ENCODE measurements around the gene NFKBIE. TPM values are rescaled to one million over a fixed set of nuclear protein-coding genes. Genes with fewer than 3 reads are reported as not detected.
A peak's percentile ranks its signal among the peaks of the same experiment; 100 is the strongest.

The NFKBIE gene
- total and polyA plus RNA-seq, 9 of the 15 experiments (the other 6 are each of a cell fraction or from before 2014, with no cell fraction given): 2.1 to 16.4 (median 11.7) TPM

DNA sequence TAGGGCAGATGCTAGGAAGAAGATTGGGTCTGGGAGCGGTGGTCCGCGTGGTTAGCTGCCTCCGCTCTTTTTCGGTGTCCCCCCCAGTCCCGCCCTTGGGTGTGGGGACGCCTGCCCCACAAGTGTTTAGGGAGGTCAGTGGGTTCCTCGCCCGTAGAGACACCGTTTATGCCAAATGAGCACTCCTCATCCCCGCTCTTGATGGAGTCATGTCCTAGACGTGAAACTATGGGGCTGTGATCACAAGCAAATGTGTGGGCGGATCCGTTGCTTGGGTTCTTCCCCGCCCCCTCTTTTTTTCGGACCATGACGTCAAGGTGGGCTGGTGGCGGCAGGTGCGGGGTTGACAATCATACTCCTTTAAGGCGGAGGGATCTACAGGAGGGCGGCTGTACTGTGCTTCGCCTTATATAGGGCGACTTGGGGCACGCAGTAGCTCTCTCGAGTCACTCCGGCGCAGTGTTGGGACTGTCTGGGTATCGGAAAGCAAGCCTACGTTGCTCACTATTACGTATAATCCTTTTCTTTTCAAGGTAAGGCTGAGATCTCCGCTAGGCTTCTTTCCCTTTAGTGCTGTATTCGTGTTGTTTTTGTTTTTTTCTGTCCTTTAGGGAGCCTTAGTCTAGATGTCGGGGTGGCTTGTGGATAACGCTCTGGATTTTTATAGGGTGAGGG is 18.6 kb downstream of the NFKBIE start, which contains the start of gene HSP90AB1 (continued):
- TF ChIP-seq, protein P1, sequence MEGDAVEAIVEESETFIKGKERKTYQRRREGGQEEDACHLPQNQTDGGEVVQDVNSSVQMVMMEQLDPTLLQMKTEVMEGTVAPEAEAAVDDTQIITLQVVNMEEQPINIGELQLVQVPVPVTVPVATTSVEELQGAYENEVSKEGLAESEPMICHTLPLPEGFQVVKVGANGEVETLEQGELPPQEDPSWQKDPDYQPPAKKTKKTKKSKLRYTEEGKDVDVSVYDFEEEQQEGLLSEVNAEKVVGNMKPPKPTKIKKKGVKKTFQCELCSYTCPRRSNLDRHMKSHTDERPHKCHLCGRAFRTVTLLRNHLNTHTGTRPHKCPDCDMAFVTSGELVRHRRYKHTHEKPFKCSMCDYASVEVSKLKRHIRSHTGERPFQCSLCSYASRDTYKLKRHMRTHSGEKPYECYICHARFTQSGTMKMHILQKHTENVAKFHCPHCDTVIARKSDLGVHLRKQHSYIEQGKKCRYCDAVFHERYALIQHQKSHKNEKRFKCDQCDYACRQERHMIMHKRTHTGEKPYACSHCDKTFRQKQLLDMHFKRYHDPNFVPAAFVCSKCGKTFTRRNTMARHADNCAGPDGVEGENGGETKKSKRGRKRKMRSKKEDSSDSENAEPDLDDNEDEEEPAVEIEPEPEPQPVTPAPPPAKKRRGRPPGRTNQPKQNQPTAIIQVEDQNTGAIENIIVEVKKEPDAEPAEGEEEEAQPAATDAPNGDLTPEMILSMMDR (IDR thresholded peaks at IDR 0.05 in 2 of 3, conservative IDR thresholded peaks at IDR 0.05 in 1 of 3; ENCODE audit: insufficient read depth in 2 of 3, low read depth in 1 of 3, low read length in 3 of 3): no peak
- TF ChIP-seq MYNN (IDR thresholded peaks at IDR 0.05) (peak; percentile 54; the same call in 1 of the 2 replicates), MYNN (CRISPR knock-in tag; IDR thresholded peaks at IDR 0.05) (no peak), NBN (IDR thresholded peaks at IDR 0.05; ENCODE audit: low read depth) (peak; percentile 95), ASH1L (IDR thresholded peaks at IDR 0.05; ENCODE audit: borderline replicate concordance, low read depth, partially characterized antibody) (peak; percentile 68), JUN (IDR thresholded peaks at IDR 0.05; ENCODE audit: borderline replicate concordance, low read depth, low read length) (peak; percentile 82; the same call in 1 of the 2 replicates), JUN (CRISPR knock-in tag; IDR thresholded peaks at IDR 0.05; ENCODE audit: borderline replicate concordance) (peak; percentile 91; the same call in 1 of the 2 replicates), NR1H2 (CRISPR knock-in tag; IDR thresholded peaks at IDR 0.05) (peak; percentile 76; the same call in 1 of the 2 replicates), ZC3H4 (CRISPR knock-in tag; IDR thresholded peaks at IDR 0.05; ENCODE audit: borderline replicate concordance) (peak; percentile 97; the same call in 1 of the 2 replicates), TAL1 (IDR thresholded peaks at IDR 0.05) (peak; percentile 31; the same call in 1 of the 2 replicates), MTA1 (IDR thresholded peaks at IDR 0.05; ENCODE audit: borderline replicate concordance) (peak; percentile 55), STAT5A (IDR thresholded peaks at IDR 0.05; ENCODE audit: borderline replicate concordance, low read length) (peak; percentile 73; the same call in 1 of the 2 replicates), ZNF76 (CRISPR knock-in tag; IDR thresholded peaks at IDR 0.05; ENCODE audit: borderline replicate concordance) (no peak), DMBX1 (CRISPR knock-in tag; IDR thresholded peaks at IDR 0.05; ENCODE audit: borderline replicate concordance) (no peak), IRF2 (CRISPR knock-in tag; IDR thresholded peaks at IDR 0.05) (no peak), MED1 (CRISPR knock-in tag; IDR thresholded peaks at IDR 0.05; ENCODE audit: borderline replicate concordance) (peak; percentile 34; the same call in 1 of the 2 replicates)
- TF ChIP-seq, protein P2, sequence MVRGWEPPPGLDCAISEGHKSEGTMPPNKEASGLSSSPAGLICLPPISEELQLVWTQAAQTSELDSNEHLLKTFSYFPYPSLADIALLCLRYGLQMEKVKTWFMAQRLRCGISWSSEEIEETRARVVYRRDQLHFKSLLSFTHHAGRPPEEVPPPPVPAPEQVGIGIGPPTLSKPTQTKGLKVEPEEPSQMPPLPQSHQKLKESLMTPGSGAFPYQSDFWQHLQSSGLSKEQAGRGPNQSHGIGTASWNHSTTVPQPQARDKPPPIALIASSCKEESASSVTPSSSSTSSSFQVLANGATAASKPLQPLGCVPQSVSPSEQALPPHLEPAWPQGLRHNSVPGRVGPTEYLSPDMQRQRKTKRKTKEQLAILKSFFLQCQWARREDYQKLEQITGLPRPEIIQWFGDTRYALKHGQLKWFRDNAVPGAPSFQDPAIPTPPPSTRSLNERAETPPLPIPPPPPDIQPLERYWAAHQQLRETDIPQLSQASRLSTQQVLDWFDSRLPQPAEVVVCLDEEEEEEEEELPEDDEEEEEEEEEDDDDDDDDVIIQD (CRISPR knock-in tag; IDR thresholded peaks at IDR 0.05): no peak
- TF ChIP-seq, protein P3, sequence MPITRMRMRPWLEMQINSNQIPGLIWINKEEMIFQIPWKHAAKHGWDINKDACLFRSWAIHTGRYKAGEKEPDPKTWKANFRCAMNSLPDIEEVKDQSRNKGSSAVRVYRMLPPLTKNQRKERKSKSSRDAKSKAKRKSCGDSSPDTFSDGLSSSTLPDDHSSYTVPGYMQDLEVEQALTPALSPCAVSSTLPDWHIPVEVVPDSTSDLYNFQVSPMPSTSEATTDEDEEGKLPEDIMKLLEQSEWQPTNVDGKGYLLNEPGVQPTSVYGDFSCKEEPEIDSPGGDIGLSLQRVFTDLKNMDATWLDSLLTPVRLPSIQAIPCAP (CRISPR knock-in tag; IDR thresholded peaks at IDR 0.05; ENCODE audit: borderline replicate concordance): no peak
- TF ChIP-seq, protein P4, sequence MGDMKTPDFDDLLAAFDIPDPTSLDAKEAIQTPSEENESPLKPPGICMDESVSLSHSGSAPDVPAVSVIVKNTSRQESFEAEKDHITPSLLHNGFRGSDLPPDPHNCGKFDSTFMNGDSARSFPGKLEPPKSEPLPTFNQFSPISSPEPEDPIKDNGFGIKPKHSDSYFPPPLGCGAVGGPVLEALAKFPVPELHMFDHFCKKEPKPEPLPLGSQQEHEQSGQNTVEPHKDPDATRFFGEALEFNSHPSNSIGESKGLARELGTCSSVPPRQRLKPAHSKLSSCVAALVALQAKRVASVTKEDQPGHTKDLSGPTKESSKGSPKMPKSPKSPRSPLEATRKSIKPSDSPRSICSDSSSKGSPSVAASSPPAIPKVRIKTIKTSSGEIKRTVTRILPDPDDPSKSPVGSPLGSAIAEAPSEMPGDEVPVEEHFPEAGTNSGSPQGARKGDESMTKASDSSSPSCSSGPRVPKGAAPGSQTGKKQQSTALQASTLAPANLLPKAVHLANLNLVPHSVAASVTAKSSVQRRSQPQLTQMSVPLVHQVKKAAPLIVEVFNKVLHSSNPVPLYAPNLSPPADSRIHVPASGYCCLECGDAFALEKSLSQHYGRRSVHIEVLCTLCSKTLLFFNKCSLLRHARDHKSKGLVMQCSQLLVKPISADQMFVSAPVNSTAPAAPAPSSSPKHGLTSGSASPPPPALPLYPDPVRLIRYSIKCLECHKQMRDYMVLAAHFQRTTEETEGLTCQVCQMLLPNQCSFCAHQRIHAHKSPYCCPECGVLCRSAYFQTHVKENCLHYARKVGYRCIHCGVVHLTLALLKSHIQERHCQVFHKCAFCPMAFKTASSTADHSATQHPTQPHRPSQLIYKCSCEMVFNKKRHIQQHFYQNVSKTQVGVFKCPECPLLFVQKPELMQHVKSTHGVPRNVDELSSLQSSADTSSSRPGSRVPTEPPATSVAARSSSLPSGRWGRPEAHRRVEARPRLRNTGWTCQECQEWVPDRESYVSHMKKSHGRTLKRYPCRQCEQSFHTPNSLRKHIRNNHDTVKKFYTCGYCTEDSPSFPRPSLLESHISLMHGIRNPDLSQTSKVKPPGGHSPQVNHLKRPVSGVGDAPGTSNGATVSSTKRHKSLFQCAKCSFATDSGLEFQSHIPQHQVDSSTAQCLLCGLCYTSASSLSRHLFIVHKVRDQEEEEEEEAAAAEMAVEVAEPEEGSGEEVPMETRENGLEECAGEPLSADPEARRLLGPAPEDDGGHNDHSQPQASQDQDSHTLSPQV (IDR thresholded peaks at IDR 0.05): no peak
